ENCODE results near the gene FAM222A. TPM values are rescaled to one million over a fixed set of nuclear protein-coding genes. Genes with fewer than 3 reads are reported as not detected.
A peak's percentile ranks its signal among the peaks of the same experiment; 100 is the strongest.
"Not testable (repeated sequence)": the region's sequence is repeated elsewhere in the genome, so short reads cannot be mapped to it uniquely, and the experiment has no call there.

FAM222A gene
- total RNA-seq, 1 donor from 2014 or later = 25.7 TPM

DNA sequence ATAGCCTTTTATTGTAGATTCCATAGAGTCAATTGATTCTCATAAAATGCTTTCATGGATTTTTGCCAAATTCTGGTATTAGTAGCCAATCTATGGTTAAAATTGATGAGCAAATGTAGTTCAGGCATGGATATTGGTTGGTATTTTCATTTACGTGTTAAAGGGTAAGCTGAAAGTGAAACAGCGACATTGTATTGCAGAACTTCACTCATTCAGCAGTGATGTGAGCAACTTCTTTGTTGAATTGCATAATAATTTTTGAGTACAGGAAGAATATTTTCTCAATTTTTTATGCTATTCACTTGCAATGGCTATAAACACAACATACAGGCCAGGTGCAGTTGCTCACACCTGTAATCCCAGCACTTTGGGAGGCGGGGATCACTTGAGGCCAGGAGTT is 24.2 kb upstream of the FAM222A start:
- DNase-seq (no peak), ATAC-seq (no peak)
- intact Hi-C loops (cut with micrococcal nuclease) = no loop called here

DNA sequence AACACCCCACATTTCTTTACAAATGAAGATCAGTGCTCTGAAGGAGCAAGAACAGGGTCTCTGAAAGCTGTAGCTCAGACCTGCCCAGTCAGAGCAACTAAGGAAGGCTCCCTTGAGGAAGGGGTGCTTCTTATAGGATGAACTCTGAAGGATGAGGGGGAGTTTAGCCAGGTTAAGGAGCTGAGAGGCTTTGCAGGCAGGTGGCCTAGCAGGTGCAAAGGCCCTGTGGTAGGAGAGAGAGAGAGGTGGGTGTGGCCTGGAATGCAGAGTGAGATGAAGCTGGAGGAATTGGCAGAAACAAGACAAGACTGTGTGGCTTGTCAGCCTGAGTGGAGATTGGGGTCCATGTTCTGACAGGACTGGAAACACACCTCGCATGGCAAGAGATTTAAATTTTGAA is 20.5 kb upstream of the FAM222A start:
- no peak for ATAC-seq
- intact Hi-C loops (cut with micrococcal nuclease) = no loop called here
- no peak for DNase-seq

DNA sequence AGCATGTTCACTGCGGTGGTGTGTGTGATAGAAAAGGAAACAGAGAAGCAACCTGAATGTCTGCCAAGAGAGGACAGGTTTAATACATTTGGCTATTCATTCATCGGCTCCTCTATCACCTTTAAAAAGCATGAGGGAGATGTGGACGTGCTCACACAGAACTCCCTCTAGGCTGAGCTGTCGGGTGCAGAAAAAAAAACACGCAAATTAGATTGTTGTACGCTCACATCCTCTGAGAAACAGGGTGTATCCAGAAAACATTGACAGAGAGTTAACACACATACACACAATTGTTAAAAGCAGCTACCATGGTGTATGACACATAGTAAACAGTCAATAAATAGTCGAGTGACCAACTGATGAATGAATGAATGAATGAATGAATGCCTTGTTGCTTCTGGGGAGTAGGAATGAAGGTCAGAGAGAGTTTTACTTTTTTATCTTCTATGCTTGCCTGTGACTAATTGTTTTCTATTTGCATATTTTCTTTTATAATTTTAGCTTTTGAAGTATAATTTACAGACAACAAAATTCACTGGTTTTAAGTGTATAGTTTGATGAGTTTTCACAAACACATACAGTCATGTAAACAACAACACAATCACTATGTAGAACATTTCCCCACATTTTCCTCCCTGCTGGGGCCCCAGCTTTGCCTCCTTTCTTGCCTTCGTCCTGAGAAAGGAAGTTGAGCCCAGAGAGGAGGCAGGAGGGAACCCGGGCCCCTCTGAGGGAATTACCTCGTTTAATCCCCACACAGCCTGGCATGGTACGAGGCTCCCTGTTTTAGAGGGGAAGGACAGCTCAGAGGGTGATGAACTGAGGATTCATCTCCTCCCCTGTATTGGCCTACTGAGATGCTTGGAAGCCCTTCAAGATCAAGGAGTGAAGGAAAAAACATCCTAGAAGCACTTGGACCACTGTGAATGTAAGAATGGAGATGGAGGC is 19.7 kb upstream of the FAM222A start:
- no peak for ATAC-seq
- no peak for DNase-seq
- intact Hi-C loops (cut with micrococcal nuclease) = no loop called here

DNA sequence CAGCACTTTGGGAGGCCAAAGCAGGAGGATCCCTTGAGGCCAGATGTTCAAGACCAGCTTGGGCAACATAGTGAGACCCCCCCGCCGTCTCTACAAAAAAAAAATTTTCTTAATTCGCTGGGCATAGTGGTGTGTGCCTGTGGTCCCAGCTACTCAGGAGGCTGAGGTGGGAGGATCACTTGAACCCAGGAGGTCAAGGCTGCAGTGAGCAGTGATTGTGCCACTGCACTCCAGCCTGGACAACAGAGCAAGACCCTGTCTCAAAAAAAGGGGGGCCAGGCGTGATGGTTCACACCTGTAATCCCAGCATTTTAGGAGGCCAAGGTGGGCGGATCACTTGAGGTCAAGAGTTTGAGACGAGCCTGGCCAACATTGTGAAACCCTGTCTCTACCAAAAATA is 19.0 kb upstream of the FAM222A start:
- DNase-seq; intact Hi-C loops (cut with micrococcal nuclease); ATAC-seq: not testable (repeated sequence)

DNA sequence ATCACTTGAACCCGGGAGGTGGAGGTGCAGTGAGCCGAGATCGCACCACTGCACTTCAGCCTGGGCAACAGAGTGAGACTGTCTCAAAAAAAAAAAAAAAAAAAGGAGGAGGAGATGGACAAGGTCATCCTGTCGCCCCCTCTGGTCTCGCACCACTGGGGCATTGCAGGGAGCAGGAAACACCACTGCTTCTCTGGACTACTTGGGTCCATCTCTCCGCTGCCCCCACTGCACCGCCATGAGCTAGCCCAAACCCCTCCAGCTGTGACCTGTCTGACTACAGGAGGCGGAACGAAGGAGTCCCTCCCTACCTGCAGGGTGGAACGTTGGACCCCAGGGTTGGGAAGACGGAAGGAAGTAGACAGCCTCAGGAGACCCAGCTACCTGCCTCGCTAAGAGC is 18.2 kb upstream of the FAM222A start:
- intact Hi-C loops (cut with micrococcal nuclease) = no loop called here
- ATAC-seq (no peak), DNase-seq (no peak)

DNA sequence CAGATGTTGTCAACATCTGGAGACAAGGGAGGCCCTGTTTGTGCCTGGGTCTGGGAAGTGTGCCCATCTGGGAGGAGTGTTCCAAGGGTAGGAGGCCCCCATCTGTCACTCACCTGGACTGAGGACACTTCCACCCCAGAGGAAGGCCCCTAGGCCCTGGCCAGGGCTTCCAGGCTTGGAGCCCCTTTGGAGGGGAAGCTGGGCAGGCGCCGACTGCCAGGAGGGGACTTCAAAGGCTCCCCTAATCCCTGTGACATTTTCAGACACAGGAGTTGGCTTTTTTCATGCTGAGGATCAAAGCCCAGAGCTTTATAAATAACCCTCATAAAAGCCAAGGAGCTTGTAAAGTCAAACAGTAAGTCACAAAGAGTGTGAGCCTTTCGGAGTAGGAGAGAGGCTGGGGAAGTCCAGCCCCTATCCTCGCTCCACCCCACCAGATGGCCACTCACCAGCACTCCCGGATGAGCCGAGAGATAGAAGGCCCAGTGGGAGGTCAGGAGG is 17.6 kb upstream of the FAM222A start:
- intact Hi-C loops (cut with micrococcal nuclease) = no loop called here
- ATAC-seq (peak; percentile 20), DNase-seq (no peak)

DNA sequence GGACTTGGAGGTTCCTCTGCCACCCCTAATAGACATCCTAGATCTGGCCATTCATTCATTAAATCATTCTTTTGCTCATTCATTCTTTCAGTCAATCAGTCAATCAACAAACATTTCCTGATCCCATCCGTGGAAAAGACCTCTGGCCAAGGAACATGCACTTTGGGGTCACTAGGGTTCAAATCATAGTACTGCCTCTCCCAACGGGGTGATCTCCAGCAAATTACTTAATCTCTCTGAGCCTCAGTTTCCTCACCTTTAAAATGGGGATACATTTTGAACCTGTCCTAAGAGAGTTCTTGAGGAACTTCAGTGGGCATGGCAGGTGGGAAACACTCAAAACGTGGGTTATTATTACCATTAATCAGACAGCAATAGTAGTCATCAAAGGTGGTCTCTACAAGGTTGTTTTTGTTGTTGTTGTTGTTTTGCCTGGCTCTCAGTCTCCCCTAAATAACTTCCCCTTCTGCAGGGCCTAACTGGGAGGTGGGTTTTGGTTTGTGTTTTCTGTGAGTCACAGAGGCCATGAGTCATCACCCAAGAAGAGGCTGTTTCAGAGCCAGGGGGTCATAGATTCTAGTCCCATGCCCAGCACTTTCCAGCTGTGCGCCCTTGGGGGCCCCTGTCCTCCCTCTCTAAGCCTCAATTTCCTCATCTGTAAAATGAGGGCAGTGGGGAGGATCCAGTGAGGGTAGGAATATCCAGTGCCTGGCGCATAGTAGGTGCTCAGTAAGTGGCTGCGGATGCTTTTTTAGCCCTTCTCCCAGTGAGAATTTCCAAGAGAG is 16.9 kb upstream of the FAM222A start:
- intact Hi-C loops (cut with micrococcal nuclease) = no loop called here
- no peak for DNase-seq
- ATAC-seq = no peak

DNA sequence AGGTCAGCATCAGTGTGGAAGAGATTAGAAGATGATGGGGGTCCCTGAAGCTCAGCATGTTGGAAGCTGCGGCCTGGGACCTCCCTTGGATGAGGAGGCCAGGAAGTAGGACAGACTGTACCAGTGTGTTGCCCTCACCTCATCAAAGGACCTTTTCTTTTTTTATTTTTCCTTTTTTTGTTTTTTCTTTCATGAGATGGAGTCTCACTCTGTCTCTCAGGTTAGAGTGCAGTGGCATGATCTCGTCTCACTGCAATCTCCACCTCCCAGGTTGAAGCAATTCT is 16.4 kb upstream of the FAM222A start:
- DNase-seq (no peak), ATAC-seq (no peak)
- intact Hi-C loops (cut with micrococcal nuclease) = no loop called here

DNA sequence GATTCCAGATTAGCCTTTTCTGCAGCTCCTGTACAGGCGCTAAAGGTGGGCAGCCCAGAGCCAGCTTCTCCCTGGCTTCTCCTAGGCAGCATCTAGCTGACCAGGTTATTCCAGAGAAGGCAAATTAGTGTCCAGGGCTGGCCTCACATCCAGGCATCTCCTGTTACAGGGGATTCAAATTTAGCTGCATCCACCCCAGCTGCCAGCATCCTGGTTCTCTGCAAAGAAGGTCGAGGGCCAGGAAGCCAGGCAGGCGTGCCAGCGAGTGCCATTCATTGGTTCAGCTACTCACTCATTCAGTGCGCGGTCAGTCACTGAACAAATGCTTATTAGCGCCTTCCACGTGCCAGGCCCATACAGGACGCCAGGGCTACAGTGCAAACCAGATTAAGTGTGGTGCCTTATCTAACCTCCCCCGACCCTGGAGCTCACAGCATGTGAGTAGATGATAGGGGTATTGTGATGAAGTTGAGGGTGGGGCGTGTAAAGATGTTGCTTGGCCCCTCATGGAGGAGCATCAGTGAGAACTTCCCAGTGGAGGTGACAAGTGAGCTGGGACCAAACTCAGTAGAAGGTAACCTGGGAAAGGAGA is 15.7 kb upstream of the FAM222A start:
- intact Hi-C loops (cut with micrococcal nuclease) = no loop called here
- DNase-seq (no peak), ATAC-seq (no peak)

DNA sequence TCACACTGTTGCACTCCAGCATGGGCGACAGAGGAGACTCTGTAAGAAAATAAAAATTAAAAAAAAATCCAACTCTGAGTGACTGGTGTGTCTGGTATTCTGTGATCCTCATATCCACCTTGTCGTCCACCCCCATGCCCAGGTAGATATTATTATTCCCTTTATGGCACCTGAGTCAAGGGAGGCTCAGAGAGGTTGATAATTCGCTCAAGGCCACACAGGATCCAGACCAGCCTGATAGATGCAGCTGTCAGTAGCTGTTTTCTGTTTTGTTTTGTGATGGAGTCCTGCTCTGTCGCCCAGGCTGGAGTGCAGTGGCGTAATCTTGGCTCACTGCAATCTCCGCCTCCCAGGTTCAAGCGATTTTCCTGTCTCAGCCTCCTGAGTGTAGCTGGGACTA is 14.8 kb upstream of the FAM222A start:
- intact Hi-C loops (cut with micrococcal nuclease) = no loop called here
- DNase-seq = no peak
- ATAC-seq = no peak

DNA sequence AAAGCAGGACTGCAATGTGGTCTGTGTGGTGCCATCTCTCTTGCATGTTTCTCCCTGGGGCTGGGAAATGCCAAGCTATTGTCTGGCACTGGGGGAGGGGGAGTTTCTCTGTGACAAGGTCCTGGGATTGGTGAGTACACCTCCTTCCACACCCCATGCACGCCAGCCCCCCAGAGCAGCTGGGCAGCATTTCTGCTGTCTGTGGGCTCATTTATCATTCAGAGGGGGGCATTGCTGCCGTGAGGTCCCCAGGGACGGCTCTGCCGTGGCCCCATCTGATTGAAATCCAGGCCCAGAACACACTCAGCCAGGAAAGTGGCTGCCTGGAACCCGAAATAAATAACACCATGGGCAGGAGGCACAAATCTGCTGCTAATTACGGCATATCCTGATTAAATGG is 12.6 kb upstream of the FAM222A start:
- DNase-seq = no peak
- no peak for ATAC-seq
- intact Hi-C loops (cut with micrococcal nuclease) = no loop called here

DNA sequence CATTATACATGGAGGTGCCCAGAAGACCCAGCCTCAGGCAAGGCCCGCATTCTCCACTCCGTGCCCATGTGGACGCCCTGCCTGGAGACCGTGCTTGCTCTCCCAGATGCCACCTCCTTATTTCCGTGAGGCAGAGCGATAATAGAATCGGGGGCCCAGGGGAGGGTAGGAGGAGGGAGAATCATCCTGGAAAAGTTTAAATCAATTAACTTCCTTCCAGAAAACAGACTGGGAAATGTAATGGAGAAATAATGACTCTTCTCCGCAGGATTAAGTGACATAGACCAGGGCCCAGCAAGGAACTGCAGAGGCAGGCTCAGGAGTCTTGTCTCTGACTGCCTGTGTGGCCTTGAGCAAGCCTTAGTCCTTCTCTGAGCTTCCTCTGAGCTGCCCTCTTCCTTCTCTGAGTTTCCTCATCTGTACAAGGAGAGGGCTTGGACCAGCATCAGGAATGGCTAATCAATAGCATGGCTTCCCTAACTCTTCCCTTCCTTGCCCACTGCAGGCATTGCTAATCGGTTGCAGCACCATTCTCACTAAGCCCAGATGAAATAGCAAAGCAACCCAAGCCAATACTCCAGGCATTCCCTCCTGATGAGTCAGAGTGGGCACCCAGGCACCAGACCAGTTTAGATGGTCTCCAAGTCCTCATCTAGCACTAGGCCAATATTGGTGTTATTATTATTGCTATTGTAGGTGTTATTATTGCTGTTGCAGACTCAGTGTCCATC is 11.3 kb upstream of the FAM222A start:
- ATAC-seq (no peak), DNase-seq (no peak)
- intact Hi-C loops (cut with micrococcal nuclease) = no loop called here

DNA sequence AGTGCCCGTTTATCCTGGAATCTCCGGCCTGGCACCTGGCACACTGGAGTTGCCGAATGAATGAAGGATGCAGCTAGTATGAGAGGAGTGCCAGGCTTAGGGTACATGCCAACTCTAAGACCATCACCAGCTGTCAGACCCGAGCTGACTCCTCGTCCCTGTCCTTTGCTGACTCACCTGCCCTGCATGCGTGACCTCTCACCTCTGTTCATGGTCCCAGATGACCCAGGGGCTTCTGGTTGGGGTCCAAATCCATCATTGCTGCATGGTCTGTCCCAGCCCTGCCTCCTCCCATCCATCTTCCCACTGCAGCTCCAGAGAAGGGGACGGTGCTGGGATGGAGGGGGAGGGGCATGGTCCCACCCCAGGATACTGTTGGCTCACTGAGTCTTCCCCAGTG is 9.9 kb upstream of the FAM222A start:
- DNase-seq (no peak), ATAC-seq (no peak)
- intact Hi-C loops (cut with micrococcal nuclease) = no loop called here

DNA sequence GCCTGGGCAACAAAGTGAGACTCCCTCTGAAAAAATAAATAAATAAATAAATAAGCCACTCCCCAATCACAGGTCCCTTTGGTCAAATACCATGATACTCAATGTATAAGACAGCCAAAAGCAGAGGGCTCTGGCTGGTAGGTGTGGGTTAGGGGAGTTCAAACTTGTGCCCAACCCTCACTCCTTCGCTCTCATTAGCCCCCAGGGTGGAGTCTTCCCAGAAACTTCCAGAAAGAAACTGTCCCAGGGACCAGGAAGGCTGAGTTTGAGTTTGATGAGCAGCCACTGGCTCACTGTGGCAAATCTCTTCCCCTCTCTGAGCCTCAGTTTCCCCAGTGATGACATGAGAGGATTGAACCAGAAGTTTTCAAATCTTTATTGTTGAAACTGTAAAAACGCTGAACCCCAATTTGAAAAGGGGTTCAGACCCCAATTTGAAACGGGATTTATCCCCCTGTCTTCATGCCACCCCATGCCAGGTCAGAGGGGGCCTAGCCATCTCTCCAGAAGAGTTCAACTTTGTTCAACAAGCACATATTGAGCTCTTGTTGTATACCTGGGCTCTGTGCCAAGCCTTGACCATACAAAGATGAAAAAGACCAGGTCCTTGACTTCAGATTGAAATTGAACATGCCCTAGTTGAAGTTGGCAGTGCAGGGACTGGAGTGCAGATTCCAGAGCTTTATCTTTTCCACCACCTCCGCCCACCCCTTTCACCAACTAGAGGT is 9.1 kb upstream of the FAM222A start:
- no peak for ATAC-seq
- DNase-seq = no peak
- intact Hi-C loops (cut with micrococcal nuclease) = no loop called here

DNA sequence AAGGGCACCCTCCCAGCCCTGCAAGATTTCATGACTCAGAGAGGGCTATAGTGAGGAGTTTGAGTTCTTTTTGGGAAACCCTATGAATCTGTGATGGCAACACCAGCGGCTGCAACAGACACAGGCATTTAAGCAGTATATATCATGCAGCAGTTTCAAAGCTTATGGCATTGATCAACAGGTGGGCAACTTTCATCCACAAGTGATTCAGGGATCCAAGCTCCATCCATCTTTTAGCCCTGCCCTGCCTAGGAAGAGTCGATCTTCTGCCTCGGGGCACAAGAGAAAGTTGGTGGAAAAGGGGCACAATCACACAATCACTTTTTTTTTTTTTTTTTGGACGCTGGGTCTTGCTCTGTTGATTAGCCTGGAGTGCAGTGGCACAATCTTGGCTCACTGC is 8.3 kb upstream of the FAM222A start:
- ATAC-seq (no peak), DNase-seq (no peak)
- intact Hi-C loops (cut with micrococcal nuclease) = no loop called here

DNA sequence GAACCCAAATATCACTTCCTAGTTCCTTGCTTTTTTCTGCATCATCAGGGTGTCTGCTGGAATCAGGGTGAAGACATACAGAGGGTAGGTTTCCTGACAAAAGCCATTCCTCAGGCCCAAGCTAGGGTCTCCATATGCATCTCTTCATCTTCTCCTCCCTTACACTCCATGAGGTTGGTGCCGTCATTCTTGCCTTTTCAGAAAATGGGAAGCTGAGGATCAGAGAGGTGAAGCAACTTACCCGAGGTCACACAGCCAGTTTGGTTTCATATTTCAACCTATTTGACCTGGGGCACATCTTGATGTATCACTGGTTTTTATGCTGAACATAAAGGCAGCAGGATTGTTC is 7.3 kb upstream of the FAM222A start:
- DNase-seq (no peak), ATAC-seq (no peak)
- intact Hi-C loops (cut with micrococcal nuclease) = no loop called here

DNA sequence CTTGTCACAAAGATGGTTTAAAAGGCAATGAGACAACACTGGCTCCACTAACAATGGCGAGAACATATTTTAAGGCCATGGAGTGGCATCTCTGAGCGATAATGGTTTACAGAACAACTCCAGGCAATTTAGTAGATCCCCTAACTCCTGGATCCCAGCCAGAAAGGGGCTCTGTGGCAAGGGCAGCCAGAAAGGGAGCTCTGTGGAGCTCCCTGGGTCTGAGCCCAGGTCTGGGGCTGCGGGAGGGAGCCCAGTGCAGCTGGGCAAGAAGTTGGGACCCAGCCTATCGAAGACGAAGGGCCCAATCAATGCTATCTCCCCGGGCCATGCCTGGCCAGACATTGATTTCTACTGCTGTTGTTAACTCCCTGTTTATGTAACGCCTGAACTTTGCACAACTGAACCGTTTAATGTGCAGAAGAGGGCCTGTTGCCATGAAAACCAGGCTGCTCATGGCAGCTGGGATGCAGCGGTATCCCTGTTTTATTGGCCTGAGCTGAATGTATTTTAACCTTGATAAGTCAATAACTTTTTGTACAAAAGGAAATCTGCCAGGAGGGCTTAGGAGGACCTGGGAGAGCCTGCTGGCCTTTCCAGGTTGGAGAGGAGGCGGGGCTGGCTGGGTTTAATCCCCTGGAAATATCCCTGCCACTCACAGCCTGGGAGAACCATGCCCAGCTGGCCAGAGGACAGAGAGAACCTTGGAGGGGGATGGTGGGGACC is 6.7 kb upstream of the FAM222A start:
- ATAC-seq = no peak
- no peak for DNase-seq
- intact Hi-C loops (cut with micrococcal nuclease) = no loop called here

DNA sequence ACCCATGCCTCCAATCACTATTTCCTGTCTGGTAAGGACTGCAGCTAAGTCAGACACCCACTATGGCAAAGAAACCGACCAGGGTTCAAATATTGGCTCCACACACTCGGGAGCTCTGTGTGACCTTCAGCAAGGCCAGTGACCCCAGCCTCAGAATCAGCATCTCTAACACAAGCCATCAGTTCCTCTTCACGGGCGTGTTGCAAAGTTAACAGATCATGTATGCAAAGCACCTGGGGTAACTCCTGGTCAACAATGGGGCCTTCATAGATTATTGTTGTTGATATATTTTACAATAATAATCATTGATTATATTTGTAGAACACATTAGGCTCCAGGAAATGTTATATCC is 6.2 kb upstream of the FAM222A start:
- intact Hi-C loops (cut with micrococcal nuclease) = no loop called here
- no peak for DNase-seq
- no peak for ATAC-seq

DNA sequence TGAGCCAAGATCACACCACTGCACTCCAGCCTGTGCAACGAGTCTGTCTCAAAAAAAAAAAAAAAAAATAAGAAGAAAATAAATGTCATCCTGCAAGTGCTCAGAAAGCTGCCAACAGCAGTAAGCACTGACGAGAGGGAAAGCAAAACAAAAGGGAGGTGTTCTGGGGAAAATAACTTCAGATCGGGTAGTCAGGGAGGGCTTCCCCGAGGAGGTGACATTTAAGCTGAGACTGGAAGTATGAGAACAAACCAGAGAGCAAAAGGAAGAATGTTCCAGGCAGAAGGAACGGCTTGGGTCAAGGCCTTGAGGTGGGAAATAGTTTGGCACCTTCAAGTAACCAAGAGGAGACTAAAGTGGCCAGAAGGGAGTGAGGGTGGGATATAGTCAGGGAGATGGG is 4.7 kb upstream of the FAM222A start:
- ATAC-seq (no peak), DNase-seq (no peak)
- intact Hi-C loops (cut with micrococcal nuclease) = no loop called here
